ENCODE results near the gene CELA1. TPM values are rescaled to one million over a fixed set of nuclear protein-coding genes. Genes with fewer than 3 reads are reported as not detected.

Gene CELA1
- total and polyA plus RNA-seq, 10 of the 15 experiments (the other 5 are each of a cell fraction or from before 2014, with no cell fraction given), result not detected

DNA sequence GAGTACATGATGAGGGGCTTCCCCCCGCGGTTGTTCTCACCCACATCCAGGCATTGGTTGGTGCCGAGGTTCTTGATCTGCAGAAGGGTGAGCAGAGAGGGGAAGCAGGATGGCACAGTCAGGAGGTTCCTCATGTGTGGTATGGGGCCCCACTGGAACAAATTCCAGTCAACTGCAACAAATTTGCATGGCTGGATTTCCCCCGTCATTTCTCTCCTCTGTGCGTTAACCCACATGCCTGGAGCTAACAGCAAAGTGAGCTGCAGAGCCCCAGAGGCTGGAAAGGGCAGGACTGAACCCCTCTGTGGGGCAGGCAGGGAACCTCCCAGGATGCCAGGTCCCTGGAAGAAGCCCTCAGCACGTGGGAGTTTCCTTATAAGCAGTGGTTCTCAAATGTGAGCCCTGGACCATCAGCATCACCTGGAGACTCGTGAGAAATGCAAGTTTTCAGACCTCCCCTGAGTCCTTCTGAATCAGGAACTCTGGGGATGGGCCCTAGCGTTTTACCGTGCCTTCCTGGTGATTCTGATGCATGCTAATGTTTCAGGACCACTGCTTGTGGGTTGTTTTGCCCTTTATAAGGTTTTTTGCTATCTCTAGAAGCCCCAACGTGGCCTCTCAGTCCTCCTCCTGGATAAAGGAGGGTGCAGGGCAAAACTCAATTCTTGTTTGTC is 11.0 kb upstream of the CELA1 start (continued):
- TF ChIP-seq, protein P1, sequence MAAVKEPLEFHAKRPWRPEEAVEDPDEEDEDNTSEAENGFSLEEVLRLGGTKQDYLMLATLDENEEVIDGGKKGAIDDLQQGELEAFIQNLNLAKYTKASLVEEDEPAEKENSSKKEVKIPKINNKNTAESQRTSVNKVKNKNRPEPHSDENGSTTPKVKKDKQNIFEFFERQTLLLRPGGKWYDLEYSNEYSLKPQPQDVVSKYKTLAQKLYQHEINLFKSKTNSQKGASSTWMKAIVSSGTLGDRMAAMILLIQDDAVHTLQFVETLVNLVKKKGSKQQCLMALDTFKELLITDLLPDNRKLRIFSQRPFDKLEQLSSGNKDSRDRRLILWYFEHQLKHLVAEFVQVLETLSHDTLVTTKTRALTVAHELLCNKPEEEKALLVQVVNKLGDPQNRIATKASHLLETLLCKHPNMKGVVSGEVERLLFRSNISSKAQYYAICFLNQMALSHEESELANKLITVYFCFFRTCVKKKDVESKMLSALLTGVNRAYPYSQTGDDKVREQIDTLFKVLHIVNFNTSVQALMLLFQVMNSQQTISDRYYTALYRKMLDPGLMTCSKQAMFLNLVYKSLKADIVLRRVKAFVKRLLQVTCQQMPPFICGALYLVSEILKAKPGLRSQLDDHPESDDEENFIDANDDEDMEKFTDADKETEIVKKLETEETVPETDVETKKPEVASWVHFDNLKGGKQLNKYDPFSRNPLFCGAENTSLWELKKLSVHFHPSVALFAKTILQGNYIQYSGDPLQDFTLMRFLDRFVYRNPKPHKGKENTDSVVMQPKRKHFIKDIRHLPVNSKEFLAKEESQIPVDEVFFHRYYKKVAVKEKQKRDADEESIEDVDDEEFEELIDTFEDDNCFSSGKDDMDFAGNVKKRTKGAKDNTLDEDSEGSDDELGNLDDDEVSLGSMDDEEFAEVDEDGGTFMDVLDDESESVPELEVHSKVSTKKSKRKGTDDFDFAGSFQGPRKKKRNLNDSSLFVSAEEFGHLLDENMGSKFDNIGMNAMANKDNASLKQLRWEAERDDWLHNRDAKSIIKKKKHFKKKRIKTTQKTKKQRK (IDR thresholded peaks at IDR 0.05; ENCODE audit: low read depth, low read length), result no peak
- no peak for TF ChIP-seq CHD2 (IDR thresholded peaks at IDR 0.05; ENCODE audit: borderline replicate concordance, low read depth, low read length)
- TF ChIP-seq RUNX3 (IDR thresholded peaks at IDR 0.05; ENCODE audit: low read length), result peak; percentile 85
- no peak for TF ChIP-seq ZNF622 (IDR thresholded peaks at IDR 0.05)
- TF ChIP-seq, protein P2, sequence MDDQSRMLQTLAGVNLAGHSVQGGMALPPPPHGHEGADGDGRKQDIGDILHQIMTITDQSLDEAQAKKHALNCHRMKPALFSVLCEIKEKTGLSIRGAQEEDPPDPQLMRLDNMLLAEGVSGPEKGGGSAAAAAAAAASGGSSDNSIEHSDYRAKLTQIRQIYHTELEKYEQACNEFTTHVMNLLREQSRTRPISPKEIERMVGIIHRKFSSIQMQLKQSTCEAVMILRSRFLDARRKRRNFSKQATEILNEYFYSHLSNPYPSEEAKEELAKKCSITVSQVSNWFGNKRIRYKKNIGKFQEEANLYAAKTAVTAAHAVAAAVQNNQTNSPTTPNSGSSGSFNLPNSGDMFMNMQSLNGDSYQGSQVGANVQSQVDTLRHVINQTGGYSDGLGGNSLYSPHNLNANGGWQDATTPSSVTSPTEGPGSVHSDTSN (IDR thresholded peaks at IDR 0.05; ENCODE audit: insufficient replicate concordance, low read depth, low read length), result no peak
- no peak for TF ChIP-seq POLR2A (IDR thresholded peaks at IDR 0.05; ENCODE audit: low read depth, low read length)
- TF ChIP-seq, protein P3, sequence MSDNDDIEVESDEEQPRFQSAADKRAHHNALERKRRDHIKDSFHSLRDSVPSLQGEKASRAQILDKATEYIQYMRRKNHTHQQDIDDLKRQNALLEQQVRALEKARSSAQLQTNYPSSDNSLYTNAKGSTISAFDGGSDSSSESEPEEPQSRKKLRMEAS (IDR thresholded peaks at IDR 0.05; ENCODE audit: low read depth, low read length), result no peak
- TF ChIP-seq, protein P4, sequence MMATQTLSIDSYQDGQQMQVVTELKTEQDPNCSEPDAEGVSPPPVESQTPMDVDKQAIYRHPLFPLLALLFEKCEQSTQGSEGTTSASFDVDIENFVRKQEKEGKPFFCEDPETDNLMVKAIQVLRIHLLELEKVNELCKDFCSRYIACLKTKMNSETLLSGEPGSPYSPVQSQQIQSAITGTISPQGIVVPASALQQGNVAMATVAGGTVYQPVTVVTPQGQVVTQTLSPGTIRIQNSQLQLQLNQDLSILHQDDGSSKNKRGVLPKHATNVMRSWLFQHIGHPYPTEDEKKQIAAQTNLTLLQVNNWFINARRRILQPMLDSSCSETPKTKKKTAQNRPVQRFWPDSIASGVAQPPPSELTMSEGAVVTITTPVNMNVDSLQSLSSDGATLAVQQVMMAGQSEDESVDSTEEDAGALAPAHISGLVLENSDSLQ (IDR thresholded peaks at IDR 0.05), result no peak
- peak; percentile 49; the same call in 1 of the 2 replicates for TF ChIP-seq MTA3 (IDR thresholded peaks at IDR 0.05; ENCODE audit: borderline replicate concordance, low read length)
- TF ChIP-seq IRF4 (IDR thresholded peaks at IDR 0.05; ENCODE audit: low read depth, low read length), result no peak
- no peak for TF ChIP-seq PML (IDR thresholded peaks at IDR 0.05; ENCODE audit: low read length)
- no peak; the same call in 1 of the 2 replicates for TF ChIP-seq FOXM1 (IDR thresholded peaks at IDR 0.05; ENCODE audit: low read depth, low read length)
- no peak for TF ChIP-seq MYC (IDR thresholded peaks at IDR 0.05; ENCODE audit: insufficient read depth, insufficient read length, insufficient replicate concordance, low read length, severe bottlenecking)
